Right cardiac atrium (tissue), 5 donors: Measurements from ENCODE around the gene FUBP1. TPM values are rescaled to one million over a fixed set of nuclear protein-coding genes. Genes with fewer than 3 reads are reported as not detected.
"Not testable (repeated sequence)": the region's sequence is repeated elsewhere in the genome, so short reads cannot be mapped to it uniquely, and the experiment has no call there.

Experiments used
- ATAC-seq, 2 donors: fragments of 200-7000 bp; cut with Tn5 transposase; one replicate each; pipeline versions ENCODE4 v1.8.0 to v1.9.1; 2020; ENCODE audit warnings: moderate library complexity in 2 of 2, mild to moderate bottlenecking in 1 of 2
- DNase-seq, 3 donors: peaks; one replicate each; pipeline ENCODE4 v3.0.0-alpha.2; 2020
- H3K27ac ChIP-seq: one replicate; pipeline ENCODE4 v1.5.1; 2013; ENCODE audit warnings: mild to moderate bottlenecking, low read length, control low read depth, moderate library complexity
- H3K27me3 ChIP-seq: one replicate; pipeline ENCODE4 v1.6.1; 2013; ENCODE audit not compliant: control insufficient read depth, insufficient read depth
- H3K4me1 ChIP-seq: one replicate; pipeline ENCODE4 v1.6.1; 2013; ENCODE audit warnings: low read length; ENCODE audit not compliant: control insufficient read depth, insufficient read depth
- H3K4me3 ChIP-seq: one replicate; pipeline ENCODE4 v1.5.1; 2013; ENCODE audit warnings: low read length, control low read depth
- H3K9me3 ChIP-seq: one replicate; pipeline ENCODE4 v1.6.1; 2013; ENCODE audit warnings: low read length; ENCODE audit not compliant: control insufficient read depth
- WGBS: extraction: QIAGEN DNeasy Blood & Tissue Kit; methylation state at CpG from one replicate; pipeline ENCODE4 v1.1.7; 2013; 5-methylcytosine and 5-hydroxymethylcytosine counted together
- intact Hi-C, 4 donors: fragments of 100-400 bp; cut with DNase I; formaldehyde crosslinking; loops; one replicate each; pipeline versions ENCODE4 v1.11.0 to v1.14.0; 2022 to 2023
- polyA plus RNA-seq: library from polyadenylated mRNA; stranded (reverse); fragments of 200-250 nt; gene quantifications from one replicate; pipeline ENCODE4 v1.2.3, GENCODE V29; 2013
- total RNA-seq, 4 donors: library from RNA; stranded (reverse); fragmentation: NEBNext Ultra II Directional; extraction: Animal tissue kit (Norgen Biotek cat#: 25700); gene quantifications; one replicate each; pipeline ENCODE4 v1.2.1, GENCODE V29; 2021
- donor health status: healthy with polysubstance abuse.
- donor health status: DM: no; HTN: yes; CAD: no.
- donor health status: DM: no; HTN: no; CAD: no.
- donor health status: DM: no; HTN: yes; CAD: no; lungs with severe emphysema.
- donor health status: DM: yes; HTN: yes; CAD: no.

The FUBP1 gene
- total and polyA plus RNA-seq, 5 donors: 39.5 to 73.0 (median 58.9) TPM

DNA sequence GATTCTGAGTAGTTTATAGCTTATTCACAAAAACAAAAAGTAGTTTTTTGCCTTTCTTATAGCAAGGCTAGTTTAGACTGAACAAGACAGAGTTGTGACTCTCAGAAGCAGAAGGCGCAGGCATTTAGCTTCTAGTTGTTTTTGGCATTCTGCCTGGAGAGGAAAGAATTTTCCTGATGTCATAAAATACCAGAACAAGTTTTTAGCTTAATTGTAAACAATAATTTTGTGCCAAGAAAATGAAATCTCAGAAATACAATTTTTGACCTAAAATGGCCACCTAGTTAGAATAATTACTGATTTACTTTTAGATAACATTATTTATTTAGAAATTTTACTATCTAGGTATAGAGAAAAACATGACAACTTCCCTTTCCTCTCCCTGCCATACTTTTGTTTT, 26.9 kb upstream of the FUBP1 start:
- H3K4me1 ChIP-seq: no peaks in the 10 kb centered on the region
- WGBS: 3% methylated on average over 1 of the region's 1 CpG
- peak overlapping the region; percentile 100 for H3K4me3 ChIP-seq
- no peaks in the 10 kb centered on the region for H3K9me3 ChIP-seq
- ATAC-seq: peak; percentile 54 to 58
- intact Hi-C loops: loop anchor here in 1 of 4 donors (5.0 kb wide), 1 partner anchor 42 kb away; the partner anchor contains the start of gene GIPC2
- H3K27me3 ChIP-seq: no peaks in the 10 kb centered on the region
- no peak overlapping the region for H3K27ac ChIP-seq
- DNase-seq: no peak

DNA sequence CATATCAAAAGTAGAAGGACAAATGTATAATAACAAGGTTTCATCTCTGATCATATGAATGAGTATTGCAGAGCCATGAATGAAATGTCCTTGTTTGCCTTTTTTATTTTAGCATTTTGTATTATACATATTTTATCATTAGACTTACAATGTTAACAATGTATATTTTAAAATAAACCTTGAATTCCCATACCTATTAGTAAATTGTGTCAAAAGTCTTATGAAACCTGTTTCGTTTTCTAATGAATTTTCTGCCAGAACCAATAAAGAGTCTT, 26.5 kb upstream of the FUBP1 start:
- intact Hi-C loops: loop anchor here in 1 of 4 donors (5.0 kb wide), 1 partner anchor 42 kb away; the partner anchor contains the start of gene GIPC2
- no peak for DNase-seq
- Histone ChIP-seq H3K27ac (no peak overlapping the region), H3K4me1 (no peaks in the 10 kb centered on the region), H3K9me3 (no peaks in the 10 kb centered on the region), H3K4me3 (peak overlapping the region; percentile 100), H3K27me3 (no peaks in the 10 kb centered on the region)
- 1% methylated on average over 1 of the region's 1 CpG for WGBS
- no peak for ATAC-seq

DNA sequence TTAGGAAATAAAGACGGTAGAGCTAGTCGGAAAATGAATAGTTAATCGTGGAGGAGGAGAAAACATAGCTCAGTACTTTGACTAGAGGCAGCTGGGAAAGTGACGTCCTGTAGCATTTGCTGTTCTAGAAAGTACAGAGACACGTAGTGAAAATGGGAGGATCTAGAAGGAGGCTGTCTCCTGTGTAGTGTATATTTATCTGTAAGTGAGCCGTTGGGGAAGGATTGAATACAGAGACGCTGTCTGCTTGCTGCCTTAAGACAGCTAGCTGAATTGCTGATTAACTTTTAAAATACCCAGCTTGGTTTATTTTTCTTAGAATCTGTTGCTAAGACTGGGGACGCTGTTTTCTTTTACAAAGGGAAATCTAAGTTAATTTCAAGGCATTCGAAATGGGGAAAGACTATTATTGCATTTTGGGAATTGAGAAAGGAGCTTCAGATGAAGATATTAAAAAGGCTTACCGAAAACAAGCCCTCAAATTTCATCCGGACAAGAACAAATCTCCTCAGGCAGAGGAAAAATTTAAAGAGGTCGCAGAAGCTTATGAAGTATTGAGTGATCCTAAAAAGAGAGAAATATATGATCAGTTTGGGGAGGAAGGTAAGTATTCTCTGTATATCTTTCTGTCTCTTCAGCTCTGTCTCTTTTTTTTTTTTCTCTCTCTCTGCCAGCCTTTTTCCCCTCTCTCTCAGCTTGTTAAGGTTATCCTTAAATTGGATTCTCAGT, 26.0 kb upstream of the FUBP1 start, which contains the start of gene DNAJB4:
Gene DNAJB4, plus strand, starts transcription at position 221 of the 729 bp plus-strand sequence. Its CDS starts 172 bp downstream, at position 393.
- Histone ChIP-seq H3K4me1 (no peaks in the 10 kb centered on the region), H3K27ac (peak within 1 kb of the TSS; percentile 75), H3K4me3 (peak within 1 kb of the TSS; percentile 100), H3K9me3 (no peaks in the 10 kb centered on the region), H3K27me3 (no peaks in the 10 kb centered on the region)
- ATAC-seq (peak; percentile 99 to 100), DNase-seq (peak in 2 of 3 donors; percentile 48 to 58)
- under 1% methylated on average over 12 of the region's 12 CpGs for WGBS
- intact Hi-C loops: loop anchor here in 1 of 4 donors (5.0 kb wide), 1 partner anchor 42 kb away; the partner anchor contains the start of gene GIPC2

DNA sequence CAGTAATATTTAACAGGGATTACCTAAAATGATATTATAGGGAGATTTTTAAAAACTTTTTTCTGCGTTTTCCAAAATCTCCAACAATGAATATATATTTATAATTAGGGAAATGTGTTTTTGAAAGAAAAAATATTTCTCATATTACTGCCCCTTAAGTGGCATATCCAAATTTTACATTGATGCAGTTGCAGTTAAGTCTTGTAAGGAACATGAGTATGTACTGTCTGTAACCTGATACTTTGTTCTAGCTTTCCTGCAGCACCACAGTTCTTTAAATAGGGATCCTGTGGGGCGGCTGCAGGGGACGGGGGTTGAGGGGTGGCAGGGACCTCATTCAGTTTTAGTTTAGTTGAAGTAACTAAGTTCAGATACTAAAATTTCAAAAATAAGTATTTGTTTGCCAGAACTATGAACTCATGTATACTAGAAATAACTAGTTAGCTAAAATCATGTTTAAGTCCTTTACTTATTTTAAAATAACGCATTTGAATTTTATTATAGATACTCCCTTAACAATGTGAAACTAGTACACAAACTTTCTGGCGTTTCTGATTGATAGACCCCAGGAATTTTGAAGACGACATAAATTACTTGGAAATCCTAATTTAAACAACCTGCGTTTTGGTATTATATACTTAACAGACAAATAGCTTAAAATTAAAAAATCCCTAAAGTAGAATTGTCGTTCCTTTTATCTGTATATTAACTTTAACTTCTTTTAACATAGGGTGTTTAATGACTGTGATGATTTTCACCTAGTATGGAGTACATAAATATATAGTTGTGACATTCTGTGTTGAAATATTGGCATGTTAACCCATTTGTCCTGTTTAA, 25.2 kb upstream of the FUBP1 start:
- DNase-seq: peak; percentile 39 to 71 (median 65)
- intact Hi-C loops: no loop called here
- Histone ChIP-seq H3K4me1 (no peaks in the 10 kb centered on the region), H3K27me3 (no peaks in the 10 kb centered on the region), H3K9me3 (no peaks in the 10 kb centered on the region), H3K27ac (no peak overlapping the region), H3K4me3 (peak overlapping the region; percentile 100)
- 4% methylated on average over 8 of the region's 8 CpGs for WGBS
- peak; percentile 84 to 88 for ATAC-seq

DNA sequence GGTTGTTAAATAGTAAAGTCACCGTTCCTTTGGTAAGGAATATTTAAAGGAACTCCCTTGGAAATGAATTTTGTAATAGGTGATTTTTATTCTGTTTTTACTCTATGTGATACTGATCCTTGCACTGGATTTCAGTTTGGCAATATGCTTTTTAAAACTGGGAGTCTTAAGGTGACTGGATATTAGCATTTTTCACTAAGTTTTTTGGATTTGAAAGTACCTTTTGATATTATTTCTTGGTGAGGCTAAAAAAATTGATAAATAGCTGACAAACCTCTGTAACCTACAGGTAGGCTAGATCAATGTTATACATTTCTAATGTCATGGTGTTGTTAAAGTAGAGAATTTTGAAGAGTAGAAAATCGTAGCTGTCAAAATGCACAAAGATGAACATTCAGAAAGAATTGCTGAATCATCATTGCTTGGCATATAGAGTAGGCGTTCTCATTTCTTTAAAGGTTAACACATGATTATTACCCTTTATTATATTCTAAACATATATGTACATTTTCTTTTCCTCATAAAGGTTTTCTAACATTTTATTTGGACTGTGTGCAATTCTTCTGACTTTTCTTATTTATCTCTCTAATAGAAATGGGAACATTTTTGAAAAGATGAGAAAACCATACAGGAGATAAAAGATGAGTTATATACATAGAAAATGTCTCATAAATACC, 24.3 kb upstream of the FUBP1 start:
- 27% methylated on average over 3 of the region's 3 CpGs for WGBS
- H3K4me3 ChIP-seq: peak overlapping the region; percentile 48
- no peak for DNase-seq
- ATAC-seq: no peak
- no peak overlapping the region for H3K27ac ChIP-seq
- H3K27me3 ChIP-seq: no peaks in the 10 kb centered on the region
- intact Hi-C loops: no loop called here
- peaks cover 2% of the 10 kb centered on the region for H3K4me1 ChIP-seq
- H3K9me3 ChIP-seq: no peaks in the 10 kb centered on the region

DNA sequence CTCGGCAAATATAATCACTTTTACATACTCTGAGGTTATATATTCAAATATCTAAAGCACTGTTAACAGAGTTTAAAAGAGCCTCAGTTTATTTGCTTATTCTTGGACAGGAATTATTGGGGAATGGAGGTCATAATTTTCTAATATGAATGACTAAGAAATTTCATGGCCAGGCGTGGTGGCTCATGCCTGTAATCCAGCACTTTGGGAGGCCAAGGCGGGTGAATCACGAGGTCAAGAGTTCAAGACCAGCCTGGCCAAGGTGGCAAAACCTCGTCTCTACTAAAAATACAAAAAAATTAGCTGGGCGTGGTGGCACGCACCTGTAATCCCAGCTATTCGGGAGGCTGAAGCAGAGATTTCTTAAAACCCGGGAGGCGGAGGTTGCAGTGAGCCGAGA, 21.7 kb upstream of the FUBP1 start:
- H3K4me3 ChIP-seq, ATAC-seq, H3K4me1 ChIP-seq, H3K27ac ChIP-seq, H3K27me3 ChIP-seq, DNase-seq, H3K9me3 ChIP-seq, intact Hi-C loops: not testable (repeated sequence)
- WGBS: 95% methylated on average over 11 of the region's 11 CpGs

DNA sequence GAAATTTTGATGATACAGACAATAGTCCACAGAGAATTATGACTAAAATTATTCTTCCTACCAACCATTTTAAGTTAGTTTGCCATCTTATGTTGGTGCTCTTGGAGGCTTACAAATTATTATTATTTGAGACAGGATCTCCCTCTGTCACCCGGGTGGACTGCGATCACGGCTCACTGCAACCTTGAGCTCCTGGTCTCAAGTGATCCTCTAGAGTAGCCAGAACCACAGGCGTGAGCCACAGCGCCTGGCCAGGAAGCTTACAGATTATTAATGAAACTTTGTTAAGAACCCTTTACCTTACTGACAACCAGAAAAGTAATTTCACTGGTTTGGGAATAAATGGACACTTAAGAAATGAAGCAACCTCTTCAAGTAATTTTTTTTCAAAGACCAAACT, 17.9 kb upstream of the FUBP1 start:
- ATAC-seq: no peak

DNA sequence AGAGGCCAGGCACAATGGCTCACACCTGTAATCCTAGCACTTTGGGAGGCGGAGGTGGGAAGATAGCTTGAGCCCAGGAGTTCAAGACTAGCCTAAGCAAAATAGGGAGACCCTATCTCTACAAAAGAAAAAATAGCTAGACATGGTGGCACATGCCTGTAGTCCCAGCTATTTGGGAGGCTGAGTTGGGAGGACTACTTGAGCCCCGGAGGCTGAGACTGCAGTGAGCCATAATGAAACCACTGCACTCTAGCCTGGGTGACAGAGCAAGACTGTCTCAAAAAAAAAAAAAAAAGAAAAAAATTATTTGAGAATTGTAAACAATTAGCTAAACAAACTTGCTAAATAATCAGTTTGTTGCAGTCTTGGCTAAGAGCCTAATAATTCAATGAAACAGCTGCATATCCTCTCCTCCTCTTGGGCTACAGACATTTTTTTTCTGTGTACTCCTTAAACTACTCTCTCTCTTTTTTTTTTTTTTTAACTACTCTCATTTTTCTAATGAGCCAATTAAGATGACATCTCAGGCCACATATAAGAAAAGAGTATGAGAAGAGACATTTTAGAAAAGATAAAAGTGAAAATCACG, 15.3 kb upstream of the FUBP1 start:
- Histone ChIP-seq H3K4me3 (no peak overlapping the region), H3K9me3 (no peaks in the 10 kb centered on the region), H3K27ac (no peak overlapping the region), H3K27me3 (no peaks in the 10 kb centered on the region), H3K4me1 (peaks cover 2% of the 10 kb centered on the region)
- ATAC-seq: no peak
- intact Hi-C loops: no loop called here
- no peak for DNase-seq
- 92% methylated on average over 3 of the region's 3 CpGs for WGBS

More for the DNA sequence above, 17.9 kb upstream of the FUBP1 start:
- Histone ChIP-seq H3K9me3 (no peaks in the 10 kb centered on the region), H3K4me1 (peaks cover 2% of the 10 kb centered on the region), H3K27me3 (no peaks in the 10 kb centered on the region), H3K27ac (no peak overlapping the region), H3K4me3 (no peak overlapping the region)
- 89% methylated on average over 5 of the region's 5 CpGs for WGBS
- intact Hi-C loops: no loop called here
- DNase-seq: peak in 1 of 3 donors; percentile 16

DNA sequence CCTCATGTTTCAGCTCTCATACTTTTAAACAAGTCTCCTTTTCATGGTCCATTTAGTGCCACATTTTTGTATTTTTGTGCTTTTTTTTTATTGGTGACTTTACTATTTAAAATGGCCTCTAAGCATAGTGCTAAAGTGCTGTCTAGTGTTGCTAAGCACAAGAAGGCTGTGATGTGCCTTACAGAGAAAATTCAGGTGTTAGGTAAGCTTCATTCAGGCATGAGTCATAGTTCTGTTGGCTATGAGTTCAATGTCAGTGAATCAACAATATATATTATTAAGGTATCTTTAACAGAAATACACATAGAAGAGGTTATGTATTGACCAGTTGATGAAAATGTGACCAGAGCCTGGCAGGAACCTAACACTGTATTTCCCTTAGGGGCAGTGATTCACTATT, 12.8 kb upstream of the FUBP1 start:
- intact Hi-C loops: no loop called here
- no peak overlapping the region for H3K4me3 ChIP-seq
- H3K4me1 ChIP-seq: peaks cover 2% of the 10 kb centered on the region
- ATAC-seq (no peak), DNase-seq (no peak)
- H3K27ac ChIP-seq: no peak overlapping the region
- no peaks in the 10 kb centered on the region for H3K9me3 ChIP-seq
- no peaks in the 10 kb centered on the region for H3K27me3 ChIP-seq

DNA sequence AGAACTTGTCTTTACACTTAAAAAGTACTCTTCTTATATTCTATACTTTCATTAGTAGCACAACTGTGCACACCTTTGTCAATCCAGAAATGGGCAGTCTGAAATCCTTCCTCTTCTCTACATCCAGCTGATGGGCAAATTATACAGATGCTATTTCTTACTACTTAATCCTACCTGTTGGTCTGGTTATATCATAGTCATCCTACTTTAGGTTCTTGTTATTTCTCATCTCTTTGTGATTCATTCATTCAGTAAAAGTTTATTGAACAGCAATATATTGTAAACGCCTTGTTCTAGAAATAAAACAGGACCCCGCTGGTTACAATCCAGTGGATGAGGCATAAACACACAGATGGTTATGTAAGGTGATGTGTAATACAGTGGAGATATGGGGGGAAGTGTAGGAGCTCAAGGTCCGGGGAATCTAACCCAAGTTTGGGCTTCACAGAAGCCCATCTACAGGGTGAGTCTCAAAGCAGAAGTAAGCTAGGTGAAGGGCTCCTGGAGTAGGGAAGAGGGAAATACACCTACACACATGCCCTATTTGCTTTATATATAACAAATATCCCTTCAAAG, 11.8 kb upstream of the FUBP1 start:
- DNase-seq (no peak), ATAC-seq (no peak)
- no peaks in the 10 kb centered on the region for H3K9me3 ChIP-seq
- H3K27ac ChIP-seq: no peak overlapping the region
- WGBS: 94% methylated on average over 3 of the region's 3 CpGs
- H3K27me3 ChIP-seq: no peaks in the 10 kb centered on the region
- H3K4me1 ChIP-seq: peaks cover 2% of the 10 kb centered on the region
- intact Hi-C loops: no loop called here
- no peak overlapping the region for H3K4me3 ChIP-seq
